Endothelial cell (in vitro differentiated cells): ENCODE data around the gene BABAM1. TPM values are rescaled to one million over a fixed set of nuclear protein-coding genes. Genes with fewer than 3 reads are reported as not detected.

Source experiments
- DNase-seq: peaks from one replicate; pipeline ENCODE4 v3.0.0; 2021; ENCODE audit warnings: low spot score
- H3K27ac Mint-ChIP-seq: one replicate; pipeline ENCODE4 v1.8.0; 2021; ENCODE audit warnings: mixed read lengths, inconsistent platforms; ENCODE audit not compliant: unreplicated experiment
- H3K27me3 Mint-ChIP-seq: one replicate; pipeline ENCODE4 v1.8.0; 2021; ENCODE audit warnings: mild to moderate bottlenecking, moderate library complexity, mixed read lengths, inconsistent platforms; ENCODE audit not compliant: unreplicated experiment
- H3K36me3 Mint-ChIP-seq: one replicate; pipeline ENCODE4 v1.8.0; 2021; ENCODE audit warnings: mild to moderate bottlenecking, low read depth, mixed read lengths, inconsistent platforms; ENCODE audit not compliant: unreplicated experiment
- H3K4me1 Mint-ChIP-seq: one replicate; pipeline ENCODE4 v1.8.0; 2021; ENCODE audit warnings: mild to moderate bottlenecking, mixed read lengths, inconsistent platforms; ENCODE audit not compliant: unreplicated experiment
- H3K4me3 Mint-ChIP-seq: one replicate; pipeline ENCODE4 v1.8.0; 2021; ENCODE audit warnings: mild to moderate bottlenecking, mixed read lengths, inconsistent platforms; ENCODE audit not compliant: unreplicated experiment
- H3K9me3 Mint-ChIP-seq: one replicate; pipeline ENCODE4 v1.8.0; 2021; ENCODE audit warnings: mixed read lengths, inconsistent platforms; ENCODE audit not compliant: unreplicated experiment
- total RNA-seq: library from RNA; stranded (reverse); fragmentation: NEBNext Ultra II Directional; extraction: Animal tissue kit (Norgen Biotek cat#: 25700); gene quantifications from one replicate; pipeline ENCODE4 v1.2.1, GENCODE V29; 2021; ENCODE audit not compliant: unreplicated experiment
- TF ChIP-seq, protein P1 (sequence below): fragments of 200-600 bp; sonication (generic); IDR thresholded peaks from one replicate; pipeline ENCODE4 v1.5.0; 2021; ENCODE audit warnings: antibody characterized with exemption; ENCODE audit not compliant: unreplicated experiment

The BABAM1 gene
- total RNA-seq, 1 donor from 2014 or later, result 136 TPM

- DNase-seq, result no peak
- TF ChIP-seq, protein P1, sequence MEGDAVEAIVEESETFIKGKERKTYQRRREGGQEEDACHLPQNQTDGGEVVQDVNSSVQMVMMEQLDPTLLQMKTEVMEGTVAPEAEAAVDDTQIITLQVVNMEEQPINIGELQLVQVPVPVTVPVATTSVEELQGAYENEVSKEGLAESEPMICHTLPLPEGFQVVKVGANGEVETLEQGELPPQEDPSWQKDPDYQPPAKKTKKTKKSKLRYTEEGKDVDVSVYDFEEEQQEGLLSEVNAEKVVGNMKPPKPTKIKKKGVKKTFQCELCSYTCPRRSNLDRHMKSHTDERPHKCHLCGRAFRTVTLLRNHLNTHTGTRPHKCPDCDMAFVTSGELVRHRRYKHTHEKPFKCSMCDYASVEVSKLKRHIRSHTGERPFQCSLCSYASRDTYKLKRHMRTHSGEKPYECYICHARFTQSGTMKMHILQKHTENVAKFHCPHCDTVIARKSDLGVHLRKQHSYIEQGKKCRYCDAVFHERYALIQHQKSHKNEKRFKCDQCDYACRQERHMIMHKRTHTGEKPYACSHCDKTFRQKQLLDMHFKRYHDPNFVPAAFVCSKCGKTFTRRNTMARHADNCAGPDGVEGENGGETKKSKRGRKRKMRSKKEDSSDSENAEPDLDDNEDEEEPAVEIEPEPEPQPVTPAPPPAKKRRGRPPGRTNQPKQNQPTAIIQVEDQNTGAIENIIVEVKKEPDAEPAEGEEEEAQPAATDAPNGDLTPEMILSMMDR, result no peak
- no peaks in the 10 kb centered on the region for H3K36me3 Mint-ChIP-seq
- H3K4me3 Mint-ChIP-seq, result peak overlapping the region; percentile 73
- H3K27ac Mint-ChIP-seq, result no peak overlapping the region
- peaks cover 18% of the 10 kb centered on the region for H3K4me1 Mint-ChIP-seq
- H3K27me3 Mint-ChIP-seq, result peaks cover 21% of the 10 kb centered on the region
- H3K9me3 Mint-ChIP-seq, result no peaks in the 10 kb centered on the region
Observed at GRCh38 chr19:17248011-17248776, 19.0 kb upstream of the BABAM1 start.

GRCh38 chr19:17249887-17250548 is 17.2 kb upstream of the BABAM1 start:
- H3K27ac Mint-ChIP-seq, result no peak overlapping the region
- TF ChIP-seq, protein P1, result no peak
- H3K9me3 Mint-ChIP-seq, result no peaks in the 10 kb centered on the region
- peaks cover 18% of the 10 kb centered on the region for H3K4me1 Mint-ChIP-seq
- no peak overlapping the region for H3K4me3 Mint-ChIP-seq
- H3K27me3 Mint-ChIP-seq, result peaks cover 14% of the 10 kb centered on the region
- peaks cover 6% of the 10 kb centered on the region for H3K36me3 Mint-ChIP-seq
- DNase-seq, result no peak

DNA sequence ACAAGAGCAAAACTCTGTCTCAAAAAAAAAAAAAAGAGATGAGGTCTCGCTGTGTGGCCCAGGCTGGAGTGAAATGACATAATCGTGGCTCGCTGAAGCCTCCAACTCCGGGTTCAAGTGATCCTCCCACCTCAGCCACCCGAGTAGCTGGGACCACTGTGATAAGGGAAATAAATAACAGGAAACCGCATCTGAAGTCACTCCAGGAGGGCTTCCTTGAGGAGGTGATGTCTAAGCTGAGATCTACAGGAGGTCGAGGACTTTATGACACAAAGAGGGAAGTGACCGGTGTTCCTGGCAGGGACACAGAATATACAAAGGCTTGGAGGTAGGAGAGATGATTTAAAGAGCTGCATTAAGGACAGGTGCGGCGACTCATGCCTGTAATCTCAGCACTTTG is 12.6 kb upstream of the BABAM1 start:
- TF ChIP-seq, protein P1, result no peak
- DNase-seq, result no peak
- Mint-ChIP-seq H3K27ac (peak overlapping the region; percentile 42), H3K27me3 (peaks cover 2% of the 10 kb centered on the region), H3K4me3 (peak overlapping the region; percentile 49), H3K36me3 (peaks cover 25% of the 10 kb centered on the region), H3K4me1 (peaks cover 4% of the 10 kb centered on the region), H3K9me3 (no peaks in the 10 kb centered on the region)

DNA sequence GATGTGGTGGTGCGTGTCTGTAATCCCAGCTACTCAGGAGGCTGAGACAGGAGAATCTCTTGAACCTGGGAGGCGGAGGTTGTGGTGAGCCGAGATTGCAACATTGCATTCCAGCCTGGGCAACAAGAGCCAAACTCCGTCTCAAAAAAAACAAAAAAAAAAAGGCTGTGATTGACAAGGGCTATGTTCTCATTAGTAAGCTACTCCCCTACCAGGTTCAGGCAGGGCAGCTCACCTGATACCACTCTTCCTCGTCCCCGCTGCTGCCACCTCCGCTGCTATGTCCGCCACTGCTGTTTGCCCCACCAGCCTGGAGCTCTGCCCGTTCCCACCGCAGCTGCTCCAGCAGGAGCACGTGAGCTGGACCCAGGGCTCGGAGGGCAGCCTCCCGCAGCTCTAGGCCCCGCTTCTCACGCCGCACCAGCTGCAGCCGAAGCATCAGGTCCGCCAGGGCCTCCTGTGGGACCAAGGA is 12.1 kb upstream of the BABAM1 start:
- H3K4me1 Mint-ChIP-seq, result peaks cover 4% of the 10 kb centered on the region
- H3K4me3 Mint-ChIP-seq, result no peak overlapping the region
- H3K9me3 Mint-ChIP-seq, result no peaks in the 10 kb centered on the region
- peaks cover 2% of the 10 kb centered on the region for H3K27me3 Mint-ChIP-seq
- DNase-seq, result no peak
- peaks cover 31% of the 10 kb centered on the region for H3K36me3 Mint-ChIP-seq
- no peak overlapping the region for H3K27ac Mint-ChIP-seq
- TF ChIP-seq, protein P1, result no peak

DNA sequence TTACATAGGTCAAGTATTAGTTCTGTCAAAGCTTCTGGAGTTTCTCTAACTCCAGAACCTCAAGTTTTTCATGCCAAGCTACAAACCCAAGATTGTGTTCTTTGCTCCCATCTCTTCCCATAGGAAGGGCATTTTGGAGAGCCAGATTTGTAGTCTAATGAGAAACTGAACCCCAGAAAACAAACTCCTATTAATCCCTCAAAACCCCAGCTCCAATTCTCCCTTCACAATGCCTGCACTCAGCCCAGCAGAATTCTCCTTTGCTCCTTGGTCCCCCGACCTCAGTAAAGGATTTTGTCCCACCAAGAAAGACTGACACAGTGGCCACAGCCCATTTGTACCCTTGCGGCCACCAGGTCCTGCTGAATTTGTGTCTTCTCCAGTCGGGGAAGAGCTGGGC is 11.1 kb upstream of the BABAM1 start:
- Mint-ChIP-seq H3K27me3 (peaks cover 2% of the 10 kb centered on the region), H3K27ac (no peak overlapping the region), H3K4me3 (peak overlapping the region; percentile 38), H3K36me3 (peaks cover 39% of the 10 kb centered on the region), H3K9me3 (no peaks in the 10 kb centered on the region), H3K4me1 (peaks cover 11% of the 10 kb centered on the region)
- no peak for DNase-seq
- TF ChIP-seq, protein P1, result no peak
